Thoracic aorta endothelial cell (primary cell): ENCODE results near the gene PRKAG2. TPM values are rescaled to one million over a fixed set of nuclear protein-coding genes. Genes with fewer than 3 reads are reported as not detected.

Experiments
- small RNA-seq: library from RNA; depleted of rRNA; stranded (forward); fragments of <200 nt; gene quantifications from one replicate; pipeline ENCODE3, GENCODE V24; 2012
- total RNA-seq: library from RNA; depleted of rRNA; stranded (reverse); fragments of >200 nt; gene quantifications from 2 replicates; pipeline ENCODE4 v1.2.3, GENCODE V29; 2012

The PRKAG2 gene
- total RNA-seq: 37.2 and 56.7 TPM in 2 replicates

DNA sequence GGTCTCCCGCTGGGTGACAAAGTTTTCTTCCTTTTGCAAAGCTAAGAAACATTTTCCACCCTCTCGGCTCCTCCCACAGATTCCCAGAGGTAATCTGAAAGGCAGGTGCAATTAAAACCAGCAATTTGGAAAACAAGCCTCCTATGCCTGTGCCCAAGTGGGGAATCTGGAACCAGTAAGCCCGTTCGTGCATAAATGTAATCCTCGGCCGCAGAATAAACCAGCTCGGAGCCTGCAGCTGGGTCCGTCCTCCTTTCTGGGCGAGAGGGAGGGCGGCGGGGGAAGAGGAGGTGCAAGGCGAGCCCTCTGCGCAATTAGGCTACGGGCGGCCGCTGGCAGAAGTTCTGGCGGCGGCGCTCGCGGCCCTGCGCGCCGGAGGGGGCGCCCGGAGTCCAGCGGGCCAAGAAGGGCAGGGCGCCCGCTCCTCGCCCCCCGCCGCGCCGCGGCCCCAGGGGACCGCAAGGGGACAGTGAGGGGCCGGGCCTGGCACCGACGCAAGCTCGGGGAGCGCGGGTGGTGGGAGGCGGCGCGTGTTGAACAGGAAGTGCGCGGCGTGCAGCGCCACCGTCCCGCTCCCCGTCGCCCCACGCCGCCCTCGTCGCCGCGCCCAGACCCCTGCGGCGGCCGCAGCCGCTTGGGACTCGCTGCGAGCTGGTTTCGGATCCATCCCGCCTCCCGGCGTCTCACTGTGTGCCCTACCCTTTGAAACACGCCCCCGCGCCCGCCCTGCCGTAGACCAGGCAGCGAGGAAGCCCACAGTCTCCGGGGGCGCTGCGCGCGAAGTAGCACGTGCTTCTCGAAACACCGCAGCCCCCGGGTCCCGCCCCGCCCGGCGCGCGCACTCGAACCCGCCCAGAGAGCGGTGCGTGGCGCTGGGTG, at the start of gene PRKAG2:
Gene PRKAG2, minus strand, starts transcription at position 217 of the 879 bp plus-strand sequence. CDS start 495 bp downstream, outside the sequence.

DNA sequence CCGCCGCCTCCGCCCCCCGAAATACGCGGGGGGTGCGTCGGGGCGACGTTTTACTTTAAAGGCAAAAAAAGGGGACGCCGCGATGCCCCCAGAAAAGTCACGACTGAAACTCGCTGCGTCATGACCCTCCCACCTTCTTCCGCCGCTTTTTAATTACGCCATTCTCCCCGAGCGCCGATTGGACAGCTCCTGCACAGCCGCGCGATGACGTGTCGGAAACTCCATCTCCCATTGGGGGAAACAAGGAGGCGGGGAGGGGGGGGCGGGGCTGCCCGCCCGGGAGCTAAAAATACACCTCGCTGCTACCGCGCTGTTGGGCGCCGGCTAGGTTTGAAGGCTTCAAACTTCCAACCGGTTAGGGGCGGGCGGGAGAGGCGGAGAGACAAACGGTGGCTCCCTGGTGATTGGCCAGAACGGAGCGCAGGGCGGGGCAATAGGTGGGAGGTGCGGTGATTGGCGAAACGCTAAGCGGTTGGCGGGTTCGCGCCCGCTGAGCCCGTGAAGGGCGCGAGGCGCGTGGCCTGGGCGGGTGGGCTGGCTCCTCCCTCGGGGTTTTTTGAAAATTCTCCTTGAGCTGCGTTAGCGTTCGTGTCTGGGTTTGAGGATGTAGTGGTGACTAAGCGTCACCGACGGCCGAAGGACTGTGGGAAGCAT, 357.0 kb downstream of the PRKAG2 start, which contains the start of gene RHEB:
Gene RHEB, minus strand, starts transcription at position 131 of the 654 bp plus-strand sequence. CDS start 384 bp downstream, outside the sequence.

Small RNA genes lying within 50 kb of the gene (small RNA-seq; reads per million reads assigned to genes)
- gene RF00019 (not detected), gene RNU6-604P (not detected)

Other genes with a start within 250 kb of the PRKAG2 start
- gene GALNTL5, start 79.3 kb upstream of the PRKAG2 start, total RNA-seq: not detected in 2 replicates
- 35.0 and 36.8 TPM in 2 replicates for gene GALNT11, start 148.6 kb upstream of the PRKAG2 start, total RNA-seq